Measurements from ENCODE around the gene TGFBR1.
"Not testable (repeated sequence)": the region's sequence is repeated elsewhere in the genome, so short reads cannot be mapped to it uniquely, and the experiment has no call there.

The TGFBR1 gene

GRCh38 chr9:99076483-99077171 lies 28.3 kb upstream of the TGFBR1 start:
- peak; percentile 46 for DNase-seq

- no peak for DNase-seq
Measured at GRCh38 chr9:99078717-99079116, 26.2 kb upstream of the TGFBR1 start.

GRCh38 chr9:99079542-99079941 lies 25.4 kb upstream of the TGFBR1 start:
- DNase-seq: no peak

- no peak for DNase-seq
Measured at GRCh38 chr9:99083051-99083450, 21.9 kb upstream of the TGFBR1 start.

GRCh38 chr9:99085949-99086948 lies 18.7 kb upstream of the TGFBR1 start:
- no peak for DNase-seq

GRCh38 chr9:99087462-99087861 lies 17.5 kb upstream of the TGFBR1 start:
- no peak for DNase-seq

GRCh38 chr9:99090336-99091130 lies 14.4 kb upstream of the TGFBR1 start:
- DNase-seq: no peak

- no peak for DNase-seq
Measured at GRCh38 chr9:99092643-99093491, 12.0 kb upstream of the TGFBR1 start.

GRCh38 chr9:99093492-99093791 lies 11.5 kb upstream of the TGFBR1 start:
- no peak for DNase-seq

GRCh38 chr9:99095565-99095964 lies 9.3 kb upstream of the TGFBR1 start:
- DNase-seq: no peak

- DNase-seq: no peak
Measured at GRCh38 chr9:99096409-99096808, 8.5 kb upstream of the TGFBR1 start.

- DNase-seq: not testable (repeated sequence)
Measured at GRCh38 chr9:99099806-99100585, 4.9 kb upstream of the TGFBR1 start.

GRCh38 chr9:99101271-99101670 lies 3.6 kb upstream of the TGFBR1 start:
- DNase-seq: no peak

- DNase-seq: no peak
Measured at GRCh38 chr9:99101812-99102211, 3.1 kb upstream of the TGFBR1 start.

GRCh38 chr9:99103054-99103895 lies 1.6 kb upstream of the TGFBR1 start:
- no peak for DNase-seq

- DNase-seq: no peak
Measured at GRCh38 chr9:99103901-99104458, 933 bp upstream of the TGFBR1 start.

GRCh38 chr9:99105152-99106043 lies 485 bp downstream of the TGFBR1 start:
- DNase-seq: no peak

GRCh38 chr9:99106044-99106375 lies 1.1 kb downstream of the TGFBR1 start:
- no peak for DNase-seq

GRCh38 chr9:99107421-99107820 lies 2.5 kb downstream of the TGFBR1 start:
- no peak for DNase-seq

Measured in central memory CD4-positive, alpha-beta T cell (primary cell).